ENCODE results near the gene SLC5A10.

- TF ChIP-seq CTCF (conservative IDR thresholded peaks at IDR 0.05; ENCODE audit: low read depth, low read length) (no peak), EZH2 (IDR thresholded peaks at IDR 0.05; ENCODE audit: borderline replicate concordance, low read depth, low read length, poor library complexity, severe bottlenecking) (no peak)
Measured at GRCh38 chr17:19024101-19025078, 72.4 kb downstream of the SLC5A10 start.

Measured in A673 (cell line).